Stimulated activated CD4-positive, alpha-beta T cell treated with anti-CD3 and anti-CD28 coated beads, Interleukin-2, amount 100 ng/mL, for 24 hours (primary cell): ENCODE data around the gene RAD54L.
"Not testable (repeated sequence)": the region's sequence is repeated elsewhere in the genome, so short reads cannot be mapped to it uniquely, and the experiment has no call there.

ENCODE experiments used
- DNase-seq, 2 donors: peaks; one replicate each; pipeline ENCODE4 v3.0.0-alpha.2; 2020

The RAD54L gene

DNA sequence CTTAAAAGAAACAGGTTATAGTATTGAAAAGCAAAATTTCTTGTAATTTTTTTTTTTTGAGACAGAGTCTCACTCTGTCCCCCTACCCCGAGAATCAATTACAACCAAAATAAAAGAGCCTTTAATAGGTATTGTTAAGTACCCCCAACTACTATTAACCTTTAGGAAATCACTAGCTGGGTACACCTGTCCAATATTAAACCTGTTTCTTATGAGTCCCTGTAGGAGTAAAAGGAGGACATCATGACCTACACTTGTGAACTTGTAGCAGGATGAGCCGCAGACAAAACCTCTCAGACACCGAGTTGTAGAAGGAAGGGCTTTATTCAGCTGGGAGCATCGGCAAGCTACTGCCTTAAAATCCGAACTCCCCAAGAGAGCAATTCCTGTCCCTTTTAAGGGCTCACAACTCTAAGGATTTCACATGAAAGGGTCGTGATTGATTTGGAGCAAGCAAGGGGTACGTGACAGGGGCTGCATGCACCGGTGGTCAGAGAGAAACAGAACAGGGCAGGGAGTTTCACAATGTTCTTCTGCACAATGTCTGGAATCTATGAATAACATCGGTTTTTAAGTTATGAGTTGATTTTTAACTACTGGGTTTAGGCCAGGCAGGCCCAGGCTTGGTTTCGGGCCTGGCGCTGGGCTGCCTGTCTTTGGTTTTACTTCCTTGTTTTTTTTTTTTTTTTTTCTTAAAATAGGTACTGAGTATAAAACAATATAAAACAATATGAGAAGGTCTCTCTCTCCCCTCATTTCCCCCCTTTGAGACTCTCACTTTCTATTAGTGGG lies 77.9 kb downstream of the RAD54L start:
- DNase-seq, result not testable (repeated sequence)
